H7 (cell line): ENCODE results near the gene TRABD. TPM values are rescaled to one million over a fixed set of nuclear protein-coding genes. Genes with fewer than 3 reads are reported as not detected.
A peak's percentile ranks its signal among the peaks of the same experiment; 100 is the strongest.

Experiments used
- DNase-seq: peaks from one replicate; pipeline ENCODE4 v3.0.0; 2012
- H3K27me3 ChIP-seq: 2 replicates; pipeline ENCODE4 v1.6.0; 2011; ENCODE audit warnings: mild to moderate bottlenecking, low read length; ENCODE audit not compliant: control insufficient read depth, insufficient read depth
- H3K36me3 ChIP-seq: replicated peaks from 2 replicates; pipeline ENCODE4 v1.5.1; 2011; ENCODE audit warnings: low read length; ENCODE audit not compliant: control insufficient read depth, insufficient read depth
- H3K4me3 ChIP-seq: 2 replicates; pipeline ENCODE4 v1.5.1; 2011; ENCODE audit warnings: low read depth, mild to moderate bottlenecking, control low read depth, low read length, moderate library complexity; ENCODE audit not compliant: insufficient read depth
- total RNA-seq: library from RNA; depleted of rRNA; stranded (reverse); fragments of >200 nt; shearing (Covaris generic); gene quantifications from 2 replicates; pipeline ENCODE4 v1.2.3, GENCODE V29; 2014

Gene TRABD
- total RNA-seq, 1 experiment from 2014 or later: 84.6 TPM

DNA sequence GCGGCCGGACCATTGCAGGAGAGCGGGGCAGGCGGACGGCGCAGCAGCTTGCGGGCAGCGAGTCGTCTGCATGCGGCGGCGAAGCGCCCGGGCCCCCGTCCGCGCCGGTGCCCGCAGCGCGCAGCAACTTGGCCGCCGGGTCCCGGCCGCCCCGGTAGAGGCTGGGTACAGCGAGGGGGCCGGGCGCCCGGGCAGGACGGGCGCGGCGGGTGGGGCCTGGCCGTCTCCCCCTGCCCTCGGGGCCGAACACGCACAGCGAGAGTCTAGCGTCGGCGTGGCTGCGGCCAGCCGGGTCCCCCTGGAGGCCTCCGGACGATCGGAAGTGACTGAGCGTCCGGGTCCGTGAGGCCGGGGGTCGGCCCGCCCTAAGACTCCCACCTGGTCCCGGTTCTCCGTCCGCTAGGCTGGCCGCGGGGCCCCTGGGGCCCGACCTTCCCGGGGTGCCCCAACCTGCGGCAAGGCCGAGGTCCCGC, 775 bp upstream of the TRABD start:
- DNase-seq: peak; percentile 86
- H3K4me3 ChIP-seq: peak overlapping the region; percentile 66
- H3K36me3 ChIP-seq: peaks cover 3% of the 10 kb centered on the region; the same call in 1 of the 2 replicates
- peaks cover 9% of the 10 kb centered on the region for H3K27me3 ChIP-seq

DNA sequence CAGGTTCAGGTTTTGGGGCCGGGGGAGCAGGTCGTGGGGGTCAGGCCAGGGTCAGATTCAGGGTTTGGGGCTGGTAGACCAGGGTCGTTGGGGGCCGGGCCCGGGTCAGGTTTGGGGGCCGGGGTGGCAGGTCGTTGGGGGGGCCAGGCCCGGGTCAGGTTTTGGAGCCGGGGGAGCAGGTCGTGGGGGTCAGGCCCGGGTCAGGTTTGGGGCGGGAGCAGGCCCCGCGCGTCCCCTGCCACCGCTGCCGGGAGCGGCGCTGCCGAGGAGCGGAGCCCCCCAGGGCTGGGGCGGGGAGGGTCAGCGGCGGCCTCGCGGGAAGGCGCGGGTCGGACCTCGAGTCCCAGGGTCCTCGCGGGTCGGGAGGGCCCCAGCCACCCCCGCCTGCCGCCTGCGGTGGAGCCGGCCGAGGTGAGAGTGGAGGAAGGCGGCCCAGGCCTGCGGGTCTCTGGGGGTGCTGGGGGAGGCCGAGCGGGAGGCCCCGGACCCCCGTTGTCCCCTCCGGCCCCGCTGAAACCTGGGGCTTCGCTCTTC, 535 bp downstream of the TRABD start:
- Histone ChIP-seq H3K4me3 (peak overlapping the region; percentile 61), H3K36me3 (peaks cover 3% of the 10 kb centered on the region; the same call in 1 of the 2 replicates), H3K27me3 (peaks cover 9% of the 10 kb centered on the region)
- peak; percentile 84 for DNase-seq

DNA sequence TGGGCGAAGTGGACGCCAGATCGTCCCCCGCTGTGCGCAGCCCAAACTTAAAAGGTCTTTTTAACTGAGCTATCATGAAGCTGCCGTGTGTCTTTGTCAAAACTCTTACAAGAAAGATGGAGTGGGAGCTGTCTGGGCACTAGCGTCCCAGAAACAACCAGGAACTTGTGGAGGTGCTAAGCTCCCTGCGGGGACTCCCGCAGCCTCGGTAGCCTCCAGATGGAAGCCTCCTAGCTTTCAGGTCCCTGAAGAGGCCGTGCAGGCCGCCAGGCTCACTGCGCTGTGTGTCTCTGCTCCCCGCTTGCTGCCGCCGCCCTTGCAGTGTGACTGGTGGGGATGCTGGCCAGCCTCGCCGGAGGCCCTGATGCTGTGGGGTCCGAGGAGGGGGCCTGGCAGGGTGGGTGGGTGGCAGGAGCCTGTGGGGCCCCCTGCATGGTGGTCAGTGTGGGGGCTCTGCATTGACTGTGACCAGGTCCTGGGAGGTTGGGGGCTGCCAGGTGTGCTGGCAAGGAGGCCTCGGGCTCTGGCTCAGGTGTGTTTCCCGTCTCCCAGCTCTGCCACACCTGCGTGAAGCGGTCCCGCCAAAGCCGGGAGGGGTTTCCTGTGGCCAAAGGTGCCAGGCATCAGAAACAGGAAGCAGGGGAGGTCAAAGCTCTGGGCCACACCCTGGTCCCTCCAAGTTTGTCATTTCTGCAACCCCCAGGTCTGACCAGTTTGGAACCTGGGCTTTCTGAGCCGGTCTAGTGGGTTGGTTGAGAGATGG, 1.2 kb downstream of the TRABD start:
- peaks cover 9% of the 10 kb centered on the region for H3K27me3 ChIP-seq
- H3K4me3 ChIP-seq: peak overlapping the region; percentile 61
- peak; percentile 80 for DNase-seq
- peaks cover 3% of the 10 kb centered on the region; the same call in 1 of the 2 replicates for H3K36me3 ChIP-seq

DNA sequence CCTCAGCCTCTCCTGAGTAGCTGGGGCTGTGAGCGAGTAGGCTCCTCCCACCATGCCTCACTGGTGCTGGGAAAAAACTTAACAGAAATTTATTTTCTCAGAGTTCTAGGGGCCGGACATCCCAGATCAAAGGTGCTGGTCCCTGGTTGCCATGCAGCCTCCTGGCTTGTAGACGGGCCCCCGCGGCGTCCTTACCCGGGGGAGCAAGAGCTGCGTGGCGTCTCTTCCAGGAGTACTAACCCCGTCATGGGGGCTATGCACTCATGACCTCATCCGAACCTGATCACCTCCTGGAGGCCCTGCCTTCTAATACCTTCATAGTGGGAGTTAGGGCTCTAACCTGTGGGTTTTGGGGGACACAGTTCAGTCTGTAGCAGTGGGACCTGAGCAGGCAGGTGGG, 2.6 kb downstream of the TRABD start:
- H3K27me3 ChIP-seq: peaks cover 9% of the 10 kb centered on the region
- no peak overlapping the region for H3K4me3 ChIP-seq
- peaks cover 3% of the 10 kb centered on the region for H3K36me3 ChIP-seq
- DNase-seq: no peak

DNA sequence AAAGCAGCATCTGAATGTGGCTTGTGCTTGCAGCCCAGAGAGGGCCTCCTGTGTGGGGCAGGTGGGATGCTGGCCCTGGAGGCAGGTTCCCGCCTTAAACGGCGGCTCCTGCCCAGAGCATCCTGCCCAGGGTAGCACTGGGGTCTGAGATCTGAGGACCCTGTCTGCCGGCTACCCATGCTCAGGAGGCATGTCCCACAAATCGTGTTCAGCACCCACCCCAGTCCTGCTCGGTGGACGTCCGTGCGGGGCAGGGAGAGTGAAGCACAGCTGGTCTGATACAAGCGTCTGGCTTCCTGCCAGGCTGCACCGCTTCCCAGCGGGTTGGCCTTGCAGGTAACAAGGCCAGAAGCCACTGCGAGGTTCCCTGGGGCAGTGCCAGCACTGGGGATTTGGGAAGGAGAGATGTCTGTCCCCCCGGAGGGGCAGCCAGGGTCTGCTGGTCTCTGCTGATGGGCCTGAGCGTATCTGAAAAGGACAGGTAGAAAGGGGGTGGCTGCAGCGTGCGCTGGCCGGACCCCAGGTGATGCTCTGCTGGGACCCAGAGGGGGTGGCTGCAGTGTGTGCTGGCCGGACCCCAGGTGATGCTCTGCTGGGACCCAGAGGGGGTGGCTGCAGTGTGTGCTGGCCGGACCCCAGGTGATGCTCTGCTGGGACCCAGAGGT, 3.6 kb downstream of the TRABD start:
- H3K36me3 ChIP-seq: peaks cover 3% of the 10 kb centered on the region
- DNase-seq: no peak
- H3K4me3 ChIP-seq: no peak overlapping the region
- H3K27me3 ChIP-seq: peaks cover 9% of the 10 kb centered on the region

DNA sequence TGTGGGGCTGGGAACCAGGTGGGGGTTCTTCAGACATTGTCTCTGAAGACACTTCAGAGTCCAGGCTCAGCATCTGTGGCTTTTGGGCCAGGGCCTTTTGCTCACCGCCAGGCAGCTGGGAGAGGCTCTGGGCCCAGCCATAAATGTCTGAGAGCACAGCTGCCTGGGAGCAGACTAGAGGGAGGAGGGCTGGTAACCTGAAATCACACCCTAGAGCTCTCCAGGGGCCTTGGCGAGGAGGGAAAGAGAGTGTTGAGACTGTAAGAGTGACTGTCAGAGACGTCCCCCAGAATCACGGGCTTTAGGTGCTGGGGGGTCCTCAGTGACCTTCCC, 4.1 kb downstream of the TRABD start:
- peaks cover 3% of the 10 kb centered on the region for H3K36me3 ChIP-seq
- peaks cover 5% of the 10 kb centered on the region for H3K27me3 ChIP-seq
- no peak overlapping the region for H3K4me3 ChIP-seq
- DNase-seq: no peak

DNA sequence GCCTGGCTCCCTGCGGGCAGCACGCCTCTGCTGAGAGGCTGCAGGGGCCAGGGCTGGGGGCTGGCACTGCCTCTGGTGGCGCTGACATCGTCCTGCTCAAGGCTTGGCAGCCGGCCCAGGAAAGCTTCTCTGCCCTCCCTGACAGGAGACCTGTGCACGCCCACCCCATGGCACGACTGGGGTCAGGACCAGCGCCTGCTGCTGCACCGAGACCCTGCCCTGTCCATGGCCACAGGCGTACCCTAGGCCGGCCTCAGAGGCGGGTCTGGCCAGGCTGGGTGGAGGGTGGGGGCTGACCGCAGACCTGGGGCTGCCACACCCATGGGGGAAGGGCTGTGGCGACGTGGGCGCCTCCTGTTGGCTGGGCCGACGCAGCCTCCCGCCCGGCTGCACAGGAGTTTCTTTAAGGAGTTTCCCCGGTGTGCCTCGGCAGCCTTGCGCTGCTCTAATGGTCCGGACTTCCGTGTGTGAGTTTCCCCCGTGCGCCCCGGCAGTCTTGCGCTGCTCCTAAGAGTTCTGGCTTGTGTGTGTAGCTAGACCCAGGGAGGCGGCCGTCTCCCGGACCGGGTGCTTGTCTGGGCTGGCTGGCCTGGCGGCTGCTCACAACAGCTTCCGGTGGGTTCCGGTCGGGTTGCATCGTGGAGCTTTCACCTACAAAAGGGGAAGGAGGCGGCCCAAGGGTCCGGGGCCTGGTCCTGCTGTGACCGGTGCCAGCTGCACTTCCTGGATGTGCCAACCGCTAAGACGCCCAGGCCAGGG, 4.6 kb downstream of the TRABD start:
- Histone ChIP-seq H3K4me3 (no peak overlapping the region; the same call in 1 of the 2 replicates), H3K36me3 (peaks cover 6% of the 10 kb centered on the region), H3K27me3 (peaks cover under 1% of the 10 kb centered on the region; the same call in 1 of the 2 replicates)
- peak; percentile 94 for DNase-seq

DNA sequence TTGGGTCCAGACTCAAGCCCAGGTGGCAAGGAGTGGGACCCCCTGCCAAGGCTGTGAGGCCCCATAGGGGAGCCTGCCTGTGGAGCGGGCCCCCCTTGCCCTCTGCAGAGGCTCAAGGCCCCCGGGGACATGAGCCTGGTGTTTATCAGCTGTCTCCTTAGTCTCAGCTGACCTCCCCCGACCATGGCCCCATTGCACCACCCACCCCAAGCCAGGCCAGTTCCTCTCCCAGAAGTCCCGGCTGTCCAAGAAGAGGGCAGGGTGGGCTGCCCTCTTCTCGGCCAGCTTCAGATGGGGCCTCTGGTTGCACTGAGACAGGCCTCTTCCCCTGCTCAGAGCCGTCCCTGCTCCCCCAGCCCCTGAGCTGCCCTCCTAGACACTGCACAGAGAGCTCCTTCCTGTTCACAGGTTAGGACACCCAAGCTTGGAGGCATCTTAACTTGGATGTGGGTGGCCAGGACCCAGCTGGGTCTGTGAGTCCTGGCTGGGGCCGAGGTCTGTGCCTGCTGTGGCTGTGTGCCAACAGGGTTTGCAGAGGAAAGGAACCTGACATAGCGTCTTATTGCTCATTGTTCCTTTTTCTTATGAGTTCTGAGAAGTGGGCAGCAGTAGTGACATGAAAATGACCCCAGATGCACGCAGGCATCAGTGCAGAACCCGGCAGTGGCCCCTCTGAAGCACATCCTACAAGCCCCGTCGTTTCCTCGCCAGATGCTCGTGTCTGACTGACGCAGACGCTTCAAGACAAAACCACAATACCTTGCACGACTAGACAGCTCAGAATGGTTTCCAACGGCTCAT, 5.4 kb downstream of the TRABD start:
- H3K27me3 ChIP-seq: no peaks in the 10 kb centered on the region
- peaks cover 6% of the 10 kb centered on the region for H3K36me3 ChIP-seq
- H3K4me3 ChIP-seq: no peak overlapping the region
- no peak for DNase-seq

DNA sequence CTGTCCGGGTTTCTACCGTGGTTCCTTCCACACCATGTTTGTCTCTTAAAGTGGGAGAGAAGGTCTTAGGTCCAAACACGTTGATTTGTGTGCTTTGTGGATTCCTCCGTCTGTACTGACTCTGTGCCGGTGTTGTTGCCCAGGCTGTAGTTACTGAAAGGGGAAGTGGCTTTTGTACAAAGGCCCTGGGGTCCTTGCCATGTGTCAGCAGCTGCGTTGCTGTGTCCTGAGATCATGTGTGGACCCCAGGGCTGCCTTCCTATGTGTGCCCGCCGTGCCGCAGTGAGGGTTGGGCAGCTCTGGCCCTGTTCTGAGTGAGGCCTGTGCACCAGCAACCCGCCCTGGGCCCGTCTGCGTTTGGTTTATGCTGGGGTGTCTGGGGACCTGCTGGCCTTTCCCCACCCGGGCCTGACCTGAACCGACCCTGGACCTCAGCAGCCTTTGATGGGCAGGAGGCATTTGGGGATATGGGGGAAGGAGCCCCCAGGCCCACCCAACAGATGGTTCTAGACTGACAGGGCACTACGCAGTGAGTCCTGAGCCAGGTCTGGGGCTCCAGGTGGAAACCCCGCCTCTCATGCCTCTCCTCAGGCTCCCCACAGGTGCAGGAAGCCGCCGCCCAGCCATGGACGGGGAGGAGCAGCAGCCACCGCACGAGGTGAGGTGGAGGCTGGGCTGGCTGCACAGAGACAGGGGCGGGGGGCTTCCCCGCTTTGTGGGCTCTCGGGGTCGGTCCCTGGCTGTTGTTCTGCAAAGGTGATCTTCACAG, 6.9 kb downstream of the TRABD start:
- Histone ChIP-seq H3K36me3 (peaks cover 8% of the 10 kb centered on the region), H3K4me3 (no peak overlapping the region), H3K27me3 (no peaks in the 10 kb centered on the region)
- no peak for DNase-seq

DNA sequence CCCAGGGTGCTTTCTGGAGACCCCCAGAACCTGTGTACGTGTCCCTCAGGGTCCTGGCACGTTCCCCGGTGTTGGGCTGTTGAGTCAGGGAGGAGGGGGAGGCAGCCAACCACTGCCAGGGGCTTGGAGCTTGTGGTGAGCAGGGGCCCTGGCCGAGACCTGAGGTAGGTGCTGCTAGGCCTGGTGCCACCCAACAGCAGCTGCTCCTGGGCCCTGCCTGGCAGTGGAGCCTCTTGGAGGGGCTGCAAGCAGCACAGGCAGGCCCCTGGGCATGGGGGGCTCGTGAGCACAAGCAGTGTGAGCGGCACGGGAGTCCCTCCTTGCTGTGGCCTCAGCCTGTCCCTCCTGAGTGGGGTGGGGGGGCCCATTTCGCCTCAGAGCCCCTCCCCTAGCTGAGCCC, 7.9 kb downstream of the TRABD start:
- DNase-seq: no peak
- Histone ChIP-seq H3K27me3 (no peaks in the 10 kb centered on the region), H3K36me3 (peaks cover 6% of the 10 kb centered on the region)

DNA sequence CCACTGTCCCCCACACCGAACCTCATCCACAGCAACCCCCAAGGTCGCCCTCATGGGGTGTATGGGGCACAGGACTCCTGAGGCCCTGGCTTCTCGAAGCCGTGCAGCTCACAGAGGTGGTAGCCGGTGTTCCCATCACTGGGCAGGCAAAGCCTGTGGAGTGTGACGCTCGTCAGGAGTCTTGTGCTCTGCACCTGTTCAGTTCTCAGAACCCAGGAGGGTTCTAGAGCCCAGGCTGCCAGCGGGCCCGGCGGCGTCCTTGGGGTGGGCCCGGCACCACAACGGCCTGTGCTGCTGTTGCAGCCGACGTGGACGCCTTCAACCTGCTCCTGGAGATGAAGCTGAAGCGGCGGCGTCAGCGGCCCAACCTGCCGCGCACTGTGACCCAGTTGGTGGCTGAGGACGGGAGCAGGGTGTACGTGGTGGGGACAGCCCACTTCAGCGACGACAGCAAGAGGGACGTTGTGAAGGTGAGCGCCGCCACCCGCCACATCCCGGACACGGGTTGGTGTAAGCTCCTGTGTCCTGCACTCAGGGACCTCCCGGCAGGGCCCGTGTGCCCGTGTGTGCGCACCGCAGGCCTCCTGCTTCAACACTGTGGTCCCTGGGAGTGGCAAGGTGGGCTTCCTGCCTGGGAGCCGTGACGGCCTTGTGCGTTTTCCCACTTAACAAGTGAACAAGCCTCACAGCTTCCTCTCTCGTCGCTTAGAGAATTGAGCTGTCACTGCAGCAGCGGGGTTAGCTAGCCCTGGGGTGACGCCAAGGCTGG, 8.5 kb downstream of the TRABD start:
- no peak for DNase-seq
- H3K27me3 ChIP-seq: no peaks in the 10 kb centered on the region
- peaks cover 6% of the 10 kb centered on the region for H3K36me3 ChIP-seq
- H3K4me3 ChIP-seq: no peak overlapping the region

More for the DNA sequence above, 7.9 kb downstream of the TRABD start:
- no peak overlapping the region for H3K4me3 ChIP-seq

DNA sequence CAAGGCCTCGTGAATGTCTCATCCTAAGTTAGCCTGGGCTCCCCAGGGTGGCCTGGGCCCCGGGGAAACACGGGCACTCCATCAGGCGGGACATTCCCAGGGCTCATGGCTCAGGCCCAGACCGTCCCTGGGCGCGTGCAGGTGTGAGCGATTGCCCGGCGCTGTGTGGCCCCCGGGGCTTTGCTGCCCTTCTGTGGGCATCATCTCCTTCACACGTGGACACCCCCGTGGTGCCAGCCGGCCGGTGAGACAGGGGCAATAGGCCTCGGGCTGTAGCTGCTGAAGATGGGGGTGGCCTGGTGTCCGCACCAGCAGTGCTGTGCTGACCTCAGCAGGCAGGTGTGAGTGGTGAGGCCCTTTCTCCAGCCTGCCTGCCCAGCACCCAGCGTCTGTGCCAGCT, 10.5 kb downstream of the TRABD start:
- Histone ChIP-seq H3K27me3 (no peaks in the 10 kb centered on the region), H3K4me3 (no peak overlapping the region), H3K36me3 (peaks cover 6% of the 10 kb centered on the region)
- no peak for DNase-seq
